Progenitor cell of endocrine pancreas (in vitro differentiated cells): ENCODE data around the gene EIF3L. TPM values are rescaled to one million over a fixed set of nuclear protein-coding genes. Genes with fewer than 3 reads are reported as not detected.

ENCODE experiments used
- DNase-seq: peaks from one replicate; pipeline ENCODE4 v3.0.0; 2021; ENCODE audit warnings: low spot score; ENCODE audit not compliant: unreplicated experiment
- H3K27ac Mint-ChIP-seq: 2 replicates; pipeline ENCODE4 v1.8.0; 2021; ENCODE audit warnings: mild to moderate bottlenecking, moderate library complexity, mixed read lengths
- H3K27me3 Mint-ChIP-seq: 2 replicates; pipeline ENCODE4 v1.8.0; 2021; ENCODE audit warnings: mixed read lengths
- H3K36me3 Mint-ChIP-seq: 2 replicates; pipeline ENCODE4 v1.8.0; 2022; ENCODE audit warnings: mixed read lengths; ENCODE audit not compliant: insufficient read depth
- H3K4me1 Mint-ChIP-seq: 2 replicates; pipeline ENCODE4 v1.8.0; 2021; ENCODE audit warnings: low read depth, mixed read lengths
- H3K4me3 Mint-ChIP-seq: 2 replicates; pipeline ENCODE4 v1.8.0; 2021; ENCODE audit warnings: low read depth, mild to moderate bottlenecking, moderate library complexity, mixed read lengths
- H3K9me3 Mint-ChIP-seq: 2 replicates; pipeline ENCODE4 v1.8.0; 2021; ENCODE audit warnings: low read depth, mixed read lengths
- CTCF ChIP-seq: fragments of 200-600 bp; sonication (generic); IDR thresholded peaks from one replicate; pipeline ENCODE4 v1.5.0; 2021; ENCODE audit warnings: antibody characterized with exemption, mild to moderate bottlenecking; ENCODE audit not compliant: unreplicated experiment
- total RNA-seq: library from RNA; stranded (reverse); gene quantifications from 2 replicates; pipeline ENCODE4 v1.2.1, GENCODE V29; 2021

The EIF3L gene
- total RNA-seq, 1 donor from 2014 or later = 725 TPM

DNA sequence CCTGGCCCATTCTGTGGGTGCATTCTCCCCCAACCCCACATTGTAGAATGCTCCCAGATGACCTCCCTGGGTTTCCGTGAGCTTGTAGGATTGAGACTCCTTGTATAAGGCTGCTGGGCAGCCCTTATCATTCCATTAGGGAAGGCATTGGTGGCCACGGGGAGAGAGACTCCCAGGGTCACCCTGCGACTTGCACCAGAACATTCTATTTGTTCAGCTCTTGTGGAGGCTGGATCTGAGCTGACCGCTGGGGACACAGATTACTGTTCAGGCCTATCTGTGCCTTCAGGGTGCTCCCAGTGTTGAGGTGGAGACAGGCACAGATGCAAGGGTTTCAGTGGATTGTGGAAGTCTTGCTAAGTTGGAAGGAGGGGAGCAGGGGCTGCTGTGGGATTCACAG, 74.7 kb downstream of the EIF3L start:
- Mint-ChIP-seq H3K27ac (no peak overlapping the region), H3K4me3 (no peak overlapping the region), H3K27me3 (no peaks in the 10 kb centered on the region), H3K4me1 (peaks cover 7% of the 10 kb centered on the region), H3K9me3 (no peaks in the 10 kb centered on the region), H3K36me3 (peaks cover 13% of the 10 kb centered on the region)
- no peak for TF ChIP-seq CTCF
- no peak for DNase-seq

- Mint-ChIP-seq H3K4me3 (no peak overlapping the region), H3K27ac (no peak overlapping the region), H3K4me1 (peaks cover 7% of the 10 kb centered on the region), H3K36me3 (peaks cover 16% of the 10 kb centered on the region), H3K27me3 (no peaks in the 10 kb centered on the region), H3K9me3 (no peaks in the 10 kb centered on the region)
- no peak for TF ChIP-seq CTCF
- DNase-seq = no peak
Measured at GRCh38 chr22:37924386-37925065, 75.3 kb downstream of the EIF3L start.

- H3K4me1 Mint-ChIP-seq = peaks cover 7% of the 10 kb centered on the region
- H3K9me3 Mint-ChIP-seq = no peaks in the 10 kb centered on the region
- H3K27me3 Mint-ChIP-seq = no peaks in the 10 kb centered on the region
- H3K4me3 Mint-ChIP-seq = no peak overlapping the region
- peaks cover 13% of the 10 kb centered on the region for H3K36me3 Mint-ChIP-seq
- no peak for TF ChIP-seq CTCF
- H3K27ac Mint-ChIP-seq = no peak overlapping the region
- no peak for DNase-seq
Measured at GRCh38 chr22:37925330-37925729, 76.1 kb downstream of the EIF3L start.

DNA sequence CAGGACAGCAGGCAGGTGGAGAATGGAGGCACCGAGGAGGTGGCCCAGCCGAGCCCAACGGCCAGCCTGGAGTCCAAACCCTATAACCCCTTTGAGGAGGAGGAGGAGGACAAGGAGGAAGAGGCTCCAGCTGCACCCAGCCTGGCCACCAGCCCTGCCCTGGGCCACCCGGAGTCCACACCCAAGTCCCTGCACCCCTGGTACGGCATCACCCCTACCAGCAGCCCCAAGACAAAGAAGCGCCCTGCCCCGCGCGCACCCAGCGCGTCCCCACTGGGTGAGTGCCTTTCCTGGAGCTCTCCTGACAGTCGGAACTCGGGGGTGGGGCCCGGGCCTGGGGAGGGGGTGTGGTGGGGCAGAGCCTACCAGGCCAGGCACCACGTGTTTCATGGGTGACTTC, 76.5 kb downstream of the EIF3L start:
- H3K9me3 Mint-ChIP-seq = no peaks in the 10 kb centered on the region
- H3K4me1 Mint-ChIP-seq = peaks cover 7% of the 10 kb centered on the region
- no peaks in the 10 kb centered on the region for H3K27me3 Mint-ChIP-seq
- H3K27ac Mint-ChIP-seq = no peak overlapping the region
- TF ChIP-seq CTCF = no peak
- no peak overlapping the region for H3K4me3 Mint-ChIP-seq
- DNase-seq = no peak
- peaks cover 13% of the 10 kb centered on the region for H3K36me3 Mint-ChIP-seq

DNA sequence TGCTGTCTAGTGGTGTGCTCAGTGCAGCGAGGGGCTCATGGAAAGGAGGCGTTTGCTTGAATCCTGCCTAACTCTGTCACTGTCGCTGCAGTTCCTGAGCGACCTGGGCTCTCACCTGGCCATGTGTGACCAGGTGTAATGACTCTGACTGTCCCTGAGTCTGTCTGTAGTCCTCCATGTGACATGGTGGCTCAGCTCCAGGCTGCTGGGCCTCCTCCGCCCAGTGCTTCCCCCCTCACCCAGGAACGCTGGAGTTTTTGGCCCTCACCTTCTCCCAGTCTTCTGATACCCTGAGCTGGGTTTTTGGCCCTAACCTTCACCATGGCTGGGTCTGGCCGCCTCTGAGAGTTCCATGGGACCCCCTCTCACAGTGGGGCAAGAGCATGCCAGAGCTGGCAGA, 77.1 kb downstream of the EIF3L start:
- Mint-ChIP-seq H3K36me3 (peaks cover 13% of the 10 kb centered on the region), H3K27me3 (no peaks in the 10 kb centered on the region), H3K27ac (no peak overlapping the region), H3K4me3 (no peak overlapping the region), H3K9me3 (no peaks in the 10 kb centered on the region), H3K4me1 (peaks cover 7% of the 10 kb centered on the region)
- TF ChIP-seq CTCF = no peak
- no peak for DNase-seq
